Dedifferentiated amniotic fluid mesenchymal stem cell (primary cell): ENCODE data around the gene SCN2B.

Source experiments
- DNase-seq: peaks from one replicate; pipeline ENCODE4 v3.0.0-alpha.2; 2016; ENCODE audit errors: extremely low spot score

SCN2B gene, protein sequence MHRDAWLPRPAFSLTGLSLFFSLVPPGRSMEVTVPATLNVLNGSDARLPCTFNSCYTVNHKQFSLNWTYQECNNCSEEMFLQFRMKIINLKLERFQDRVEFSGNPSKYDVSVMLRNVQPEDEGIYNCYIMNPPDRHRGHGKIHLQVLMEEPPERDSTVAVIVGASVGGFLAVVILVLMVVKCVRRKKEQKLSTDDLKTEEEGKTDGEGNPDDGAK

DNA sequence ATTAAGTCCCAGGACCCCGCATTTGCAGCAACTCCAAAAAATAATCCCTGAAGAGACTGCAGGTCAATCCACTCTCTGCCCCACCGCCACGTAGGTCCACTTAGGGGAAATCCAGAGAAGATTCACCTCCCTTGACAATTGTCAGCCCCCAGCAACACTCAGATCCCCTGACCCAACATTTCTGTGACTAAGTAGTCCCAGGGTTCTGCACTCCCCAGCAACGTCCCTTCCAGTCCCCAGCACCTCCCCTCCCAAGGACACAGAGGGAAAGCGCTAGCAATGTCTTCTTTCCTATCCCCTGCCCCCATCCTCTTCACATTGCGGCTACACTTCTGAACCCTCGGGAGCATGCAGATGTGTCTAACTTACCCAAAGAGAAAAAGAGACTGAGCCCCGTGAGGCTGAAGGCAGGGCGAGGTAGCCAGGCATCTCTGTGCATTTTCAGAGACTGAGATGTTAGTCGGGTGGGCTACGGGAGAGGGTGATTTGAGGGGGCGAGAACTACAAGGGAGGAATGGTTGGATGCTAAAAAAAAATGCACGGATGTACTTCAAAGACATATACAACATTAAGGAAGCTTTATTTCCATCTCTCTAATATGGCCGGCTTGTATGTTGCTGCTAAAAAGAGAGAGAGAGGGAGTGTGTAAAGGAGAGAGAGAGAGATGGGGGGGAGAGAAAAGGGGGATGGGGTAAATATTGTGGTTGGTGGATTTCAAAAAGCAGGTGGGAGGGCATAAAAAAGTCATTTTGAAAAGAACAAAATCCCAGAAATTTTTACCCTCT lies at the start of gene SCN2B:
Gene SCN2B, minus strand, starts transcription at position 647 of the 785 bp plus-strand sequence. Its CDS starts 208 bp downstream, at position 439.
- DNase-seq: no peak

DNA sequence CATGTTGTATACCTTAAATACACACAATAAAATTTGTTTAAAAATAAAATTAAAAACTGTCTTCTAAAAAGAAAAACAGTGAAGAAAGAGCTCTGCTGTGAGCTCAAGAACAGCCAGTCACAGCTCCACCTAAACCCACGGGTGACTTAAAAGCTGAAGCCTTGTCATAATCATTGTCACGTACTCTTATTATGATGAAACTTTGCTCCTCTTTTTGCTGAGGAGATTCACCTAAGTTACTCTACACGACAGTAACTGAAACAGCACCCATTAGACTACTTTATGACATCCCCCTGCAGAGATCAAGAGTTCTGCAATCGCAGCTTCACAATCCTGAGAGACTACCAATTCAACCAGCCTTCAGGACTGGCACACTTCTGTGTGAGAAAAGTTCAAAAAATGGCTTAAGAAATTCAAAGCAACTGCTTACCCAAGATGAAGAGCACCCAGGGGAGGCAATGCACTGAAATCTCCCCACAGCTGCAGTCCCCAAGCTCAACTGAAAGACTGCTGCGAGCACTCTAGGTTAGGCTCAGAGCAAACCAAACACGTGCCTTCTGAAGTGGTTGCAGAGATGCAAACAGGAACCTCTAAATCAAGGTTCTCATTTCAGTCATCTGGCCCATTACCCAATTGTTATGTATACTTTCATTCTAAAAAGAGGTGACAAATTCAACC lies 48.2 kb upstream of the SCN2B start, which contains the start of gene JAML:
Gene JAML, minus strand, starts transcription at position 501 of the 678 bp plus-strand sequence. CDS start 10,145 bp downstream, outside the sequence.
- no peak for DNase-seq

GRCh38 chr11:118223992-118224391 lies 47.6 kb upstream of the SCN2B start:
- no peak for DNase-seq

DNA sequence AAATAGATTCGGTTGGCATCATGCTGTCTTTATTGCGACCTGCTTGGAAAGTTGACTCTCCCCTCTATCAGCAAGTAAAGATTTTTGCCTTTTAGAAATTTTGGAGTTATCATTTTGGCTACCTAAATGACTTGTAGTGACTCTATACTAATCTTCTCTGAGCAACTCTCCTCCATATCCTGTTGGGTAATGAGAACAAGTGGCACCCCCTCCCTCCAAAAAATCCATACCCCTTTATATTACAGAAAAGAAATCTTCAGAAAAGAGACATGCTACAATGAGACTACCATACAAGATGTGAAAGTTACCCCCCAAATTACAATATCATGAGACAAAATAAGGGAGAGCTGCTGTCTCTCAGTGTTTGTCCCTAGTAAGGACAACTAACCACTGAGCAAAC lies 47.1 kb upstream of the SCN2B start:
- no peak for DNase-seq

DNA sequence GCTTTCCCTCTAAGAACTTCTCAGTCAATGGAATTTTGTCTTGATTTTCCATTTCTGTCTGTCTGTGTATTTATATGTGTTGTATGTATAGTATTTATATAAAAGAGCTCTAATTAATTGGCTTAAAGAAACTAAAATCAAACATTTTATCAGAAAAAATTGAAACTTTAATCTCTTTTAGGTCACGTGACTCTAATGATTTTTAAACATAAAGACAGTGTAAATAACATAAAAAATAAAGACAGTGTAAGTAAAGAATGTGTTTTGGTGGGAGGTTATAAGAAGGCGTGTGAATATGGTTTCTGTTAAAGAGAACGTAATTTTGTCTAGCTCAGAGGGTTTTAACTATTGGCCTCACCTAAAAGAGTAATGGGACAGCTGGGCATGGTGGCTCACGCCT lies 46.0 kb upstream of the SCN2B start:
- no peak for DNase-seq

GRCh38 chr11:118221419-118221818 lies 45.0 kb upstream of the SCN2B start:
- DNase-seq: no peak

- no peak for DNase-seq
These were observed 43.3 kb upstream of the SCN2B start for GRCh38 chr11:118219732-118220131.

DNA sequence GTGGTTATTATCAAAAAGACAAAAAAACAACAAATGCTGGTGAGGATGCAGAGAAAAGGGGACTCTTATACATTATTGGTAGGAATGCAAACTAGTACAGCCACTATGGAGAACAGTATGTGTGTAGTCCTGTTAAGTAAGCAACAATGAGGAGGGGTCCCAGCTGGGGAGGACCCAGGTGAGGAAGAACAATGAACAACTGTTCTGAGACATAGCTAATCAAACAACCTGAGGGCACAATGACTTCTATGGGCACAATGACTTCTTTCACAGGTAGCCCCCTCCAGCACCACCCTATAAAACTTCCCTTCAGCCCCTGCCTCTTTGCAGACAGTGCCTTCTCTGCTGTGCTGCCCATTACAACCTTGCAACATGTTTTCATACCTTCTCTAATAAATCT lies 42.8 kb upstream of the SCN2B start:
- DNase-seq: no peak

GRCh38 chr11:118217575-118217974 lies 41.1 kb upstream of the SCN2B start:
- no peak for DNase-seq

DNA sequence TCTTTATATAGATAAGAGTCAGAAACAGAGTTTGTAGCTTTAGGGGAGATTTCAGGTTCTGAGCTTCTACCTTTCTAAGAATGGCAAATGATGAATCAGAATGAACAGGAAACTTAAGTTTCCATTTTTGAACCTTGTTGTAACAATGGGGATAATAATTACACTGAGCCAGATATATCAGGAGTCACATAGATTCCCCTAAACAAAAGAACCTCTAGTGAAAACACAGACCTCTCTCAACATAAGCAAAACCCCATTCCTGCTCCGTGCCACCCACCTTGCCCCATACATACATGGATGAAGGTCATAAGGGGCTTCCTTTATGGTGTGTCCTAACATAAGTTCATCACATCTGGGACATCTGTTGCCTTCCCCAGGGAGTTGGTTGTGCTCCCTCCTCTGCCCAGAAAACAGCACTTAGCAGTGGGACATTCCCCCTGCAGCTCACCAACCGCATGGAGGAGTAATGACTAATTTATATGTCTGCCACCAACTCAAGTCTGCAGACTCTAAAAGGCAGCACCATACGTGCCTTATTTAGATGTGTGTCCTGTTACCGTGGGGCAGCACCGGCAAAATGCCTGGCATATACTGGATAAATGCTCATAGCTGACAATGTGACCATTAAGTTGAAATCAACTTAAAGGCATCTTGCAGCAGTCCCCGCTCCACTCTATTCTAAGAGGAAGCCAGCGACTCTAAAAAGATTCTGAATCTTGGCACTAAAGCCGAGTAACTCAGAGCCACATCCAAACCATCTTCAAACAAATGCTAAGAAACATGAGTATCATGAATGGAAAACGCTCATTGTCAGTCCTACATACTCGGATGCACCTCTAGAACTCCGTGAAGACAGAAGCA lies 40.4 kb upstream of the SCN2B start:
- DNase-seq: no peak

DNA sequence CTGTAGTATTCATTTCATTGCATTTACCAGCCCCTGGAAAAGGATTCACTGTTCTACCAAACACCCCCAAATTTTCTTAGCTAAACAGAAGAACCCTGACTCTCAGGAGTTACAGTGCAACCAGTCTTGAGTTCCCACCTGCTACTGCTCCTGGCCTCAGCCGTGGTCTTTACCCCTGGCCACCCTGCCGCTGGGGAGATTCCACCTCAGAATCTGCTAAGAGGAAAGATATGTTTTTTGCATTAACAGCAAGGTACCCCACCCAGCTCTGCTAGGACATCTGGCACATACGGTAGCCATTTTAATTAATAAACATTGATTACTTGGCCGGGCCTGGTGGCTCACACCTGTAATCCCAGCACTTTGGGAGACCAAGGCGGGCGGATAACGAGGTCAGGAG lies 39.3 kb upstream of the SCN2B start:
- DNase-seq: no peak

DNA sequence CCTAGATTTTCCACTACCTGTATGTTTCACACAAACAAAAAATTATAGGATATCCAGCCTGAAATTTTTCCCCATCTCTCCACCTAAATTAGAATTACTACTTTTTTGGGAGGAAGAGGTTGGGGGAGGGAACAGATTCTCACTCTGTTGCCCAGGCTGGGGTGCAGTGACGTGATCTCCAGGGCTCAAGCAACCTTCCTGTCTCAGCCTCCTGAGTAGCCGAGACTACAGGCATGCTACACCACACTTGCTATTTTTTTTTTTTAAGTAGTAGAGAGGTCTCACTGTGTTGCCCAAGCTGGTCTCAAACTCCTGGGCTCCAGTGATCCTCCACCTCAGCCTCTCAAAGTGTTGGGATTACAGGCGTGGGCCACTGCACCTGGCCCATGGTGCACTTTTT lies 38.8 kb upstream of the SCN2B start:
- DNase-seq: no peak

DNA sequence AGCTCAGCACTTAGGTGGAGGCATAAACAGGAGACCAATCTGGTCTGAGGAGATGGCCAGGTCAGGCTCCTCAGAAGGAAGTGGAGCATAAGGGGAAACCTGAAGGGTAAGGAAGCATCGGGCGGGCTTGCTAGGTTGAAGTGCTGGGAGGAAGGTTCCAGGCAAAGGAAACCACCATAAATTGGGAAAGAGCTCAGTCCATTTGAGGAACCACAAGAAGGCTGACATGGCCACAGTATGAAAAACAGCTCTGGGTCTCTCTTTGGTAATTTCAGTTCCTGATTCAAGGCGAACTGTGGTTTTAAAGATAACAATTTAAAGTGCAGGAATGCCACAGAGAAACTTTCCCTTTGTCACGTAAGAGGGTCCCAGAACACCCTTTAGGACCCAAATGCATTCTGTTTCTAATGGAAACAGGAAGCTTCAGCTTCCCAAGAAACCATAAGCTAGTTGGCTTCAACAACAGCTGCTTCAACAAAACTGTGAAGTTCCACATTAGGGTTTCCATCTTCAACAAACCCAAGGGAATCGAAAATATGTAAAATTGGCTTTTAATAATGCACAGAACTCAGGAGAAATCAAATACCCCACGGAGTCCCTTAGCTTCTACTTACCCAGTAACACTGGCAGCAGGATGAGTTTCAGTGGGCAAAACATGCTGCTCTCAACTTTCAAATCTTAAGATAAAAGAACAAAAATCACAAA lies 37.9 kb upstream of the SCN2B start:
- DNase-seq: no peak

DNA sequence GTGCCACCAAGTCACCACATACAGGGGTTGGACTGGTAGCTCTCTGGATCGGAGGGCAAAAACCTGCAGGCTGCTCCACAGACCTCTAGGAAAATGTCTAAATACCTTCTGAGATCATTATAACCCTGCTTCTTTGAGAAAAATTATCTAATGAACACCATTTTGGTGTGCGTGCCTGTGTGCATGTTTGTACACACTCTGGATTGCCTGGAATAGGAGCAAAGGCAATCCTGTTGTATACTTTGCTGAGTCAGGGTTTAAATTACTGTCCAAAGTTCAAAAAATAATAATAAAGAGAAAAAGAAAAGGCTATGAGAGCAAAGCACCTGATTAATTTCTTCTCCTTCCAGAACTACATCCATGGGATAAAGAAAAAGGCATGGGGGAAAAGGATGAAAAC lies 37.3 kb upstream of the SCN2B start:
- DNase-seq: no peak

DNA sequence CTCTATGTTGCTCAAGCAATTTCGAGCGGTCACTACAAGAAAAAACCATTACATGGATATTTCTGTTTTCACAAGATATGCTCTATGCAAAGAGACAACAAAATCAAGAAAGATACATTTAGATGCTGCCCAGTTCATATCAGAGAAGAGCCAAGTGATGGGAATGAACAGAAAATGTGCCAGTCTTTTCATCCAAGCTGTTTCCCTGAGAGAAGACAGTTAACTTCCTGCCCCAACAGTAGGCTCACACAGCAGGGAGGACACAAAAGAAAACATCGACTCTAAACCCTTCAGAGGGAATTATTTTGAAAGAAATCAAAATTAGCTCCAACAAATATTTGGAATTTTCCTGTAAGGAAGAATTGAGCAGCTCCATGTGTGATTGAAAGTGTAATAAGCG lies 36.8 kb upstream of the SCN2B start:
- DNase-seq: no peak

GRCh38 chr11:118212781-118213191 lies 36.3 kb upstream of the SCN2B start:
- DNase-seq: no peak

GRCh38 chr11:118212131-118212725 lies 35.8 kb upstream of the SCN2B start:
- DNase-seq: no peak

DNA sequence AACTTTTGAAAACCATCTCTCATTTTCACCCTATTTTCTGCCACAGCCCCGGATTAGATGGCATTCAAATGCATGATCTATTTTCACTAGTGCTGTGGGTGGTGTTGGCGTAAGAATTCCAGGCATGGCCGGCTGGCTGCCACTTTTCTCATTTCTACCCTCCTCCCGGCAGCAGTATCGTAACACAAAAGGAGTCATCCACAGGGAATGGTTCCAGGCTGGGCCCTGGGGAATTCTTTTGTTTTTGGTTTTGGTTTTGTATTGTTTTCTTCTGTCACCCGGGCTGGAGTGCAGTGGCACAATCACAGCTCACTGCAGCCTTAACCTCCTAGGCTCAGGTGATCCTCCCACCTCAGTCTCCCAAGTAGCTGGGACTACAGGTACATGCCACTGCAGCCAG lies 34.6 kb upstream of the SCN2B start:
- no peak for DNase-seq

GRCh38 chr11:118210323-118210722 lies 33.9 kb upstream of the SCN2B start:
- no peak for DNase-seq

- DNase-seq: no peak
These were observed 32.6 kb upstream of the SCN2B start for GRCh38 chr11:118209033-118209432.

GRCh38 chr11:118207079-118207478 lies 30.6 kb upstream of the SCN2B start:
- no peak for DNase-seq
